WERI-Rb-1 (cell line): ENCODE data around the gene CRKL.

Experiments
- DNase-seq: peaks from one replicate; pipeline ENCODE4 v3.0.0-alpha.2; 2020
- H3K27ac ChIP-seq: fragments of 250-450 bp; sonication (Bioruptor Pico); 2 replicates; pipeline ENCODE4 v1.5.1; 2020; ENCODE audit warnings: mild to moderate bottlenecking, moderate library complexity
- H3K27me3 ChIP-seq: fragments of 250-450 bp; sonication (Bioruptor Pico); 2 replicates; pipeline ENCODE4 v1.5.1; 2021; ENCODE audit warnings: mild to moderate bottlenecking, low read depth, moderate library complexity; ENCODE audit not compliant: insufficient read depth, severe bottlenecking
- H3K36me3 ChIP-seq: fragments of 250-450 bp; sonication (Bioruptor Pico); 2 replicates; pipeline ENCODE4 v1.5.1; 2020; ENCODE audit warnings: mild to moderate bottlenecking, moderate library complexity
- H3K4me3 ChIP-seq: 2 replicates; pipeline ENCODE4 v1.5.1; 2011; ENCODE audit warnings: low read depth, mild to moderate bottlenecking, control low read depth, low read length
- H3K9me3 ChIP-seq: fragments of 250-450 bp; sonication (Bioruptor Pico); 2 replicates; pipeline ENCODE4 v1.5.1; 2021; ENCODE audit warnings: mild to moderate bottlenecking, moderate library complexity; ENCODE audit not compliant: severe bottlenecking
- CTCF ChIP-seq: IDR thresholded peaks from 2 replicates; pipeline ENCODE4 v1.5.1; 2011; ENCODE audit warnings: low read depth, mild to moderate bottlenecking, control low read depth, inconsistent platforms, low read length

CRKL gene

GRCh38 chr22:20943104-20943933 lies 26.1 kb downstream of the CRKL start:
- DNase-seq: no peak
- TF ChIP-seq CTCF: no peak
- H3K4me3 ChIP-seq: no peak overlapping the region
- H3K27me3 ChIP-seq: no peaks in the 10 kb centered on the region
- no peaks in the 10 kb centered on the region for H3K9me3 ChIP-seq
- peaks cover 43% of the 10 kb centered on the region for H3K36me3 ChIP-seq
- H3K27ac ChIP-seq: no peak overlapping the region

GRCh38 chr22:20944042-20944441 lies 26.8 kb downstream of the CRKL start:
- no peaks in the 10 kb centered on the region for H3K27me3 ChIP-seq
- no peak overlapping the region for H3K4me3 ChIP-seq
- H3K9me3 ChIP-seq: no peaks in the 10 kb centered on the region
- no peak for DNase-seq
- no peak overlapping the region for H3K27ac ChIP-seq
- TF ChIP-seq CTCF: no peak
- H3K36me3 ChIP-seq: peaks cover 41% of the 10 kb centered on the region

GRCh38 chr22:20945578-20945934 lies 28.3 kb downstream of the CRKL start:
- no peaks in the 10 kb centered on the region for H3K27me3 ChIP-seq
- H3K4me3 ChIP-seq: no peak overlapping the region
- H3K27ac ChIP-seq: no peak overlapping the region
- peaks cover 50% of the 10 kb centered on the region for H3K36me3 ChIP-seq
- no peaks in the 10 kb centered on the region for H3K9me3 ChIP-seq
- no peak for TF ChIP-seq CTCF
- no peak for DNase-seq

DNA sequence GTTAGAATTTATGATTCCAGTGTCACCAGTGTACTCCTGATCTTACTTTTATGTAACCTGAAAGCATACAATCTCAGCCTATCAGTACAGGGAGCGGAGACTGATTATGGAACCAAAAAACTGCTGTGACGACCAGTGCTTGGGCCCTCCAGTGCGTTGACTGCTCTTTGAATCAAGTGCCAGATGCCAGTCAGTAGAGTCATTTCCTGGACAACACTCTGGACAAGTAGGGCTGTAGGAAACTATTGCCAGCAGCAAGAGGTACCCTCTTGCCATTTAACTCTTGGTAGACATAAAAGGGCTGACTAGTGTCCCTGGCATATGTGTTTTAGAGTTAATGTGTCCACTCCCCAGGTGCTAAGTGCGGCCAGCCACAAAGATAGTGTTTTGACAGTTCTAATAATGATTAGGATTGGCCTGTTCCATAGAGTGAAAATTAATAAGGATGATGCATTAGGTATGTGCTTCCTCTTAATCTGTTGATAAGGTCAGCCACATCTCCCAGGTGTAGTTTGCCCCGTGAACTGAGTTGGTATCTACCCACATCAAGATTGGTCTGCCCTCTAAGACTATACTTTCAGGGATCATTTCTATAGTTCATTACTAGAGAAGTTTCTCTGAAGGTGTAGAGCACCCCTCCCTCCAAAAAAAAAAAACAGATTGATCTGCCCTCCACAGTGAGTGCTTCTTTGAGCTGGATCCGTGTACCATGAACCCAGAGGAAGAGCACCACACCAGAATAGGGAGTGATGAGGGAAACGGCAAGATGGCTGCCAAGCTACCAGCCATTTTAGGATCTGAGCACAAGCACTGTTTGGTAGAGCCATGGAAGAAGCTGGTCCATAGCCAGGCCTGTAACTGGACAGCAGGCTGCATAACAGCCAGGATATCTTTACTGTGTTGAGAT lies 29.1 kb downstream of the CRKL start:
- DNase-seq: no peak
- Histone ChIP-seq H3K27me3 (no peaks in the 10 kb centered on the region), H3K9me3 (no peaks in the 10 kb centered on the region), H3K27ac (no peak overlapping the region), H3K4me3 (no peak overlapping the region), H3K36me3 (peaks cover 54% of the 10 kb centered on the region)
- TF ChIP-seq CTCF: no peak

GRCh38 chr22:20946991-20947390 lies 29.8 kb downstream of the CRKL start:
- no peaks in the 10 kb centered on the region for H3K27me3 ChIP-seq
- no peaks in the 10 kb centered on the region for H3K9me3 ChIP-seq
- H3K27ac ChIP-seq: no peak overlapping the region
- H3K4me3 ChIP-seq: no peak overlapping the region
- H3K36me3 ChIP-seq: peaks cover 57% of the 10 kb centered on the region
- no peak for TF ChIP-seq CTCF
- no peak for DNase-seq
